Uterus (tissue), 2 donors: ENCODE measurements around the gene ASZ1.

Experiments
- CTCF ChIP-seq, 4 experiments: fragments of 200-600 bp in 2 of 4; fragments of 450-650 bp in 2 of 4; sonication (generic) in 2 of 4; IDR thresholded peaks; one replicate each; pipeline ENCODE4 v1.5.1; 2016 to 2019; ENCODE audit warnings: antibody characterized with exemption in 4 of 4, mild to moderate bottlenecking in 2 of 4, moderate library complexity in 1 of 4
- POLR2A ChIP-seq, 2 donors: fragments of 450-650 bp; IDR thresholded peaks; one replicate each; pipeline ENCODE4 v1.6.1; 2016; ENCODE audit warnings: antibody characterized with exemption in 2 of 2, mild to moderate bottlenecking in 1 of 2, moderate library complexity in 1 of 2

- TF ChIP-seq POLR2A (IDR thresholded peaks at IDR 0.05) (no peak), CTCF (IDR thresholded peaks at IDR 0.05) (no peak)
Measured at GRCh38 chr7:117412390-117412789, 14.9 kb downstream of the ASZ1 start.
